Measurements from ENCODE around the gene IL22. TPM values are rescaled to one million over a fixed set of nuclear protein-coding genes. Genes with fewer than 3 reads are reported as not detected.

Gene IL22
- total and polyA plus RNA-seq, 2 donors (not counting 1 experiment from before 2014, with no cell fraction given): not detected

GRCh38 chr12:68199127-68199526, 54.3 kb downstream of the IL22 start:
- Histone ChIP-seq H3K4me3 (replicated peaks in 1 of 4; ENCODE audit: control extremely low read depth in 1 of 4, insufficient read depth in 1 of 4, low read depth in 3 of 4, low read length in 4 of 4) (no peak overlapping the region), H3K27ac (ENCODE audit: insufficient read depth, low read length) (no peak overlapping the region), H3K79me2 (ENCODE audit: control insufficient read depth, insufficient read depth, low read length) (no peaks in the 10 kb centered on the region), H3K4me2 (ENCODE audit: extremely low read depth, insufficient read depth, low read length) (no peak overlapping the region), H3K36me3 (ENCODE audit: control insufficient read depth, insufficient read depth, low read length) (no peaks in the 10 kb centered on the region), H3K9me3 (ENCODE audit: control insufficient read depth, insufficient read depth, low read depth, low read length) (no peaks in the 10 kb centered on the region), H3K4me1 (ENCODE audit: control insufficient read depth, extremely low read depth, insufficient read depth, low read length) (no peaks in the 10 kb centered on the region), H3K27me3 (ENCODE audit: control insufficient read depth, insufficient read depth, low read length) (peaks cover 8% of the 10 kb centered on the region), H2AFZ (ENCODE audit: low read length) (no peak overlapping the region), H3K9ac (ENCODE audit: insufficient read depth, low read length) (no peak overlapping the region), H4K20me1 (ENCODE audit: control insufficient read depth, extremely low read depth, insufficient read depth, low read length) (no peaks in the 10 kb centered on the region)
- DNase-seq (ENCODE audit: low read depth in 2 of 2): no peak
- TF ChIP-seq CTCF (conservative IDR thresholded peaks at IDR 0.05 in 1 of 2, IDR thresholded peaks at IDR 0.05 in 1 of 2; ENCODE audit: low read depth in 1 of 2, low read length in 2 of 2) (no peak), EZH2 (IDR thresholded peaks at IDR 0.05; ENCODE audit: low read length, missing control alignments) (no peak)

- H3K9me3 ChIP-seq (ENCODE audit: control insufficient read depth, insufficient read depth, low read depth, low read length): no peaks in the 10 kb centered on the region
- TF ChIP-seq CTCF (conservative IDR thresholded peaks at IDR 0.05 in 1 of 2, IDR thresholded peaks at IDR 0.05 in 1 of 2; ENCODE audit: low read depth in 1 of 2, low read length in 2 of 2) (no peak), EZH2 (IDR thresholded peaks at IDR 0.05; ENCODE audit: low read length, missing control alignments) (no peak)
- peaks cover 8% of the 10 kb centered on the region for H3K27me3 ChIP-seq (ENCODE audit: control insufficient read depth, insufficient read depth, low read length)
- DNase-seq (ENCODE audit: low read depth in 2 of 2): no peak
- no peaks in the 10 kb centered on the region for H3K4me1 ChIP-seq (ENCODE audit: control insufficient read depth, extremely low read depth, insufficient read depth, low read length)
- H4K20me1 ChIP-seq (ENCODE audit: control insufficient read depth, extremely low read depth, insufficient read depth, low read length): no peaks in the 10 kb centered on the region
- no peak overlapping the region for H3K4me3 ChIP-seq (replicated peaks in 1 of 4; ENCODE audit: control extremely low read depth in 1 of 4, insufficient read depth in 1 of 4, low read depth in 3 of 4, low read length in 4 of 4)
- H3K27ac ChIP-seq (ENCODE audit: insufficient read depth, low read length): no peak overlapping the region
- no peaks in the 10 kb centered on the region for H3K79me2 ChIP-seq (ENCODE audit: control insufficient read depth, insufficient read depth, low read length)
- no peak overlapping the region for H2AFZ ChIP-seq (ENCODE audit: low read length)
- no peaks in the 10 kb centered on the region for H3K36me3 ChIP-seq (ENCODE audit: control insufficient read depth, insufficient read depth, low read length)
- no peak overlapping the region for H3K4me2 ChIP-seq (ENCODE audit: extremely low read depth, insufficient read depth, low read length)
- H3K9ac ChIP-seq (ENCODE audit: insufficient read depth, low read length): no peak overlapping the region
These were observed 54.8 kb downstream of the IL22 start for GRCh38 chr12:68198507-68199086.

Other genes with a start within 250 kb of the IL22 start
- not detected in 2 replicates for gene IFNG, start 93.9 kb downstream of the IL22 start, total RNA-seq
- not detected in 2 replicates for gene IFNG, start 93.9 kb downstream of the IL22 start, polyA plus RNA-seq
- 0.26 TPM in 1 of 2 replicates, not detected in the other for gene IL26, start 27.8 kb downstream of the IL22 start, total RNA-seq
- gene IL26, start 27.8 kb downstream of the IL22 start, polyA plus RNA-seq: 0.07 TPM in 1 of 2 replicates, not detected in the other
- gene MDM1, start 78.8 kb upstream of the IL22 start, total RNA-seq: 12.4 and 12.8 TPM in 2 replicates
- gene MDM1, start 78.8 kb upstream of the IL22 start, polyA plus RNA-seq: 5.0 and 7.4 TPM in 2 replicates